Activated T-cell treated with anti-CD3 and anti-CD28 coated beads, Interleukin-2, amount 50 U/mL, for 48 hours (primary cell): Measurements from ENCODE around the gene CCL22.
"Not testable (repeated sequence)": the region's sequence is repeated elsewhere in the genome, so short reads cannot be mapped to it uniquely, and the experiment has no call there.

ENCODE experiments used
- DNase-seq, 2 experiments: peaks; one replicate each; pipeline ENCODE4 v3.0.0-alpha.2; 2020

The CCL22 gene, protein sequence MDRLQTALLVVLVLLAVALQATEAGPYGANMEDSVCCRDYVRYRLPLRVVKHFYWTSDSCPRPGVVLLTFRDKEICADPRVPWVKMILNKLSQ

DNA sequence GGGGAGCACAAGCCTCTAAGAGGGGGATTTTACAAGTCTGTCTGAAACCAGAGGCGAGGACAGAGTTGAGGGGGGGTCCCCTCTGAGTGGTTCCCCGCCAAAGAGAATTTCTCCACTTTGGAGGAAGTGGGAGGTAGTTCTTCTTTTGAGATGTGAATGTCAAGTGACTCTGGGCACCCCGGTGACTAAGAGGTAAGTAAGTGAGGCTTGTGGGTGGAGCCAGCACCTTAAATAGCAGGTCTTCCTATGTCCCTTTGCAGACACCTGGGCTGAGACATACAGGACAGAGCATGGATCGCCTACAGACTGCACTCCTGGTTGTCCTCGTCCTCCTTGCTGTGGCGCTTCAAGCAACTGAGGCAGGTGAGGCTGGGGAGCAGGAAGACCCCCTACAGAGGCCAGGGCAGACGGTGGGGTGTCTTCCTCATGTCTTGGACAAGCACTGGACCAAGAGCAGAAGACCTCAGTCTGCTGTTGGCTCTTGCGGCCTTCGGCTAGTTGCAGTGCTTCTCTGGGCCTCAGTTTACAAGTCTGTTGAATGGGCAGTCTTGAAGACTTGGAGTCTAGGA, at the start of gene CCL22:
Gene CCL22 (plus strand): TSS at position 257 of the 569 bp plus-strand sequence. CDS start 34 bp downstream, at position 291.
- peak in 1 of 2 experiments; percentile 32 for DNase-seq

DNA sequence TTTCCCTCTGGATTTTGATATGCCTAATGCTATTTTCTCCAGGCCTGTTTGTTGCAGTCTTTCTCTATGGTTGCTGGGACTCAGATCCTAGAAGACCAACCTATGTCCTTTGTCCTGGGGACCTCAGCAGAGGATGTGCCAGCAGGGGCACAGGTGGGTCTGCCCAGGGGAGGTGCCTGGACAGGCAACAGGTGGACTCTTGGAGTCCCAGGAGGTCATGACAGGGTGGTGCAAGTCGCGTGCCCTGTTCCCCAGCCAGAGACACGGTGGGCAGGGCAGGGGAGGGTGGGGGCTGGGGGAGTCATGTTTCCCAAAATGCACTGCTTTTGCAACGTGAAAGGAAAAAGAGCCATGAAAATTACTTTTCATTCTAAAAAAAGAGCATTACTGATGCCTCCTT, 47.8 kb upstream of the CCL22 start:
- no peak for DNase-seq

DNA sequence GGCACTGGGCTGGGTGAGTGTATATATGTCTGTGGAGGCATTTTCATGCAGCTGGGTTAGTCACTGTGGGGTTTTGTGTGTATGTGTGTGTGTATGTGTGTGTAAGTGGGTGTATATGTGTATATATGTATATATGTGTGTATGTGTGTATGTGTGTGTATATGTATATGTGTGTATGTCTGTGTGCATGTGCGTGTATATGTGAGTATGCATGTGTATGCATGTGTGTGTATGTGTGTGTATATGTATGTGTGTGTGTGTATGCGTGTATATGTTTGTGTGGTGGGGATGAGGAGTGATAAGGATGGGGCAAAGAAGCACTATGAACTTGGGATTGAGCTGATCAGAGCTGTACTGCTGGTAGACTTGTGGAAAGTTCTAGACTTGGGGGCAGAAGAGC, 45.1 kb upstream of the CCL22 start:
- DNase-seq, result no peak

DNA sequence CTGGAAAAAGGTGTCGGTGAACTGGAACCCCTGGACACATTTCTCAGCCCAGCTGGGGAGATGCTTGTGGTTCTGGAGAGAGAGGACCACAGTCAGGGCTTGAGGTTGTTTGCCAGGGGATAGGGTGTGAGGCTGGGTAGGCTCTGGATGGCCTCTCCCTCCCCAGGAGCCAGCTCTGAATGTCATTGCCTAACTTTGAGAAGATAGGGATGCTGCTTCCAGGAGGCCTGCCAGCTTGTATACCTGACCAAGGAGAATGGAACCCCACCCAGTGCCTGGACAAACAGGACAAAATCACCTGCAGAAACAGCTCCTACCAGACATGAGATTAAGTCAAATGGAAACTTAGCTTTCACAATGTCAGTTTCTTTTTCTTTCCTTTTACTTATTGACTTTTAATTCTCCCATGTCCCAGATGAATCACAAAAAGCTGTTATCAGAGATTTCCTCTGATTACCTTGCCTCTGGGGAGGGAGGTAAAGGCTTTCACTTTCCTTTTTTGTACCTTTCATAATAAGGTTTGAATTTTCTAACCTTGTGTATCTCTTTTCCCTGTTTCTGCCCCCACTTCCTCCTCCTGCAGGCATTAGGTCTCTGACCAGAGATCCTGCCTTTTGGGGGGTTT, 44.3 kb upstream of the CCL22 start:
- DNase-seq, result no peak

DNA sequence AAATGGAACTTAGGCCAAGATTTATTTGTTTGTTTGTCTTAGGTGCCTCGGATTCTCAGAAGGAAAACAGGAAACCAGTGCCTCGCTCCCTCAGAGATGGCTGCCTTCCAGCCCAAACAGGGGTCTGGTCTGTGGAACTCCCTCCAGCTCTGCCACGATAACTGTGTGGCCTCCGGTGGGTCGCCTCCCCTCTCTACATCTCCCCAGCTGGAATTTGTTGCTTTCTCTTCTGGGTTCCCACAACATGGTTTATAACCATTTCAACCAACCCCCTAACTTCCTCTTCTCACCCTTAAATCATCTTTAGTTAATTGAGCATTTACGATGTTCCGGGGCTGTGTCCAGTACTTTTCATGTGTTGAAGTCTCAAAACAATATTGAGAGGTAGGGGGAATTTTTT, 43.2 kb upstream of the CCL22 start:
- no peak for DNase-seq

DNA sequence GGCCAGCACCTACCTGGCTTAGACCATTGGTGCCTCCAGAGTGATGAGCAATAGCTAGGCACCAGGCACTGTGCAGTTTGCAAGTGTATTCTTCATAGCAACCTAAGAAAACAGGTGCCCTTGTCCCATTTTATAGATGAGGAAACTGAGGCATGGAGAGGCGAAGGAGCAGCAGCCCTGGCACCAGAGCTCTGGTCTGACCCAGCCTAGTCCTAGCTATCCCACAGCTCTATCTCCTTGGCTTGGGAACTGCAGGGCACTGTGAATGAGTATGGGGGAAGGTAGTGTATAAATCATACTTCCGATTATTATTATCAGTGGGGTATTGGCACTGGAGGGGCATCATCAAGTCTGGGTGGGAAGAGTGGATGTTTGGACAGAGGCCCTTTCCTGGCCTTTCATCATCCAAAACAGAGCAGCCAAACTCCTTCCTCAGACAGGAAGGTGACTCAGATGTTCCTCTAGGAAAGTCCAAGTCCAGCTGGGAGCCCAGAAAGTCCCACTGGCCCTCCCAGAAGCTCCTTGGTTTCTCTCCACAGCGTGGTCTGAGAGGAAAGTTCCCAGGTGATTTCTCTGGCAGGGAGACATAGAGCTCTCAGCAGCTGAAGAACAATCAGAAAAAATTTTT, 42.1 kb upstream of the CCL22 start:
- DNase-seq, result no peak

DNA sequence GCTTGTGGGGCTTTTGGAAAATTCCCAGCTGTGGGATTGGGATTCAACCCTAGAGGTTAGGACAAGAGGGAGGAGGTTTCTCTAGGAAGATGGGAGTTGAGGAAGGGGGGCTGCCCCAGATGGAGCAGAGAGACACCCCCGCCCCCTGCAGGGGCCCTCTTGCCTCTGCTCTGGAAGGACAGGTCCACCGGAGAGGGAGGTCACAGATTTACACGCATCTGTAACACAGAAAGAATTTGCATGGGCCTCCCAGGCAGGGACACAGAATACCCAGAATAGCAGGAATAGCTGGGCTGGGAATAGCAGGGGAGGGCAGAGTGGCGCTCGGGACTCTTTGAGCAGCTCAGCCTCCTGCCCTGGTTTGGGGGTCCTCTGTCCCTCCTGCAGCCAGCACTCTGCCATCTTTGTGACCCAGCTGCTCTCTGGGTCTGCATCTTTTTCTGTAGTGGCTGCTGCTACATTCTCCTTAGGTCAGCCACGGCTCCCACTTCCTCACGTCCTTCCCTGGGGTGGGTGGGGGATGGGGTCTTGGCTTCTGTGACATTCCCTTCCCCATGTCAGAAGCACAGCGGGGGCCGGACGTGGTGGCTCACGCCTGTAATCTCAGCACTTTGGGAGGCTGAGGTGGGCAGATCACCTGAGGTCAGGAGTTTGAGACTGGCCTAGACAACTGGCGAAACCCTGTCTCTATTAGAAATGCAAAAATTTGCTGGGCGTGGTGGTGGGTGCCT, 40.2 kb upstream of the CCL22 start:
- DNase-seq, result no peak

DNA sequence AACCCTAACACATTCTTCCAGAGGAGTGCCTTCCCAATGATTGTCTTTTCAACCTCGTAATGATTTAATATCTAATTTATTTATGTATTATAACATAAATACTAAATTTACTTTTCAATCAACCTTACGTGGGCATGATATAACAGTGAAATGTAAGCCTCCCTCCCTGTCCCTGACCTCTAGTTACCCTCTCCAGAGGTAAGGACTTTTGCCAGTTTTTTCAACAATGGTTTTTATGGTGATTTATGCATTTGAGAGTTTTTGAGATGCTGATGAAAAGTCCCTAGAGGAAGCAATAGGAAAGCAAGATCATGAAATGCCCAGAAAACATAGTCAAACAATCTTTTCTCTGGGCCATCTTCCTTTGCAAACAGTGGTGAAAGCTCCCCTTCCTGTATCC, 38.9 kb upstream of the CCL22 start:
- no peak for DNase-seq

DNA sequence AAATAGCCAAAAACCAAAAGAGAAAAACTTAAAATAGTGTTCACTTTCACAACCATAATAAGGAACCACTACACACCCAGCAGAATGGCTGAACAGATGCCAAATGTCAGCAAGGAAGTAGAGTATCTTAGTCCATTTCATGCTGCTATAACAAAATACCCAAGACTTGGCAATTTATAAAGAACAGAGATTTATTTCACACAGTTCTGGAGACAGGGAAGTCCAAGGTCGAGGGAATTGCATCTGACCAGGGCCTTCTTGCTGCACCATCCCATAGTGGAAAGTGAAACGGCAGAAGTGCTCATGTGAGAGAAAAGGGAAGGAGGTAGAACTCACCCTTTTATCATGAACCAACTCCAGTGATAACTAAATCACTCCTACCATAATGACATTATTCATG, 33.8 kb upstream of the CCL22 start:
- no peak for DNase-seq

DNA sequence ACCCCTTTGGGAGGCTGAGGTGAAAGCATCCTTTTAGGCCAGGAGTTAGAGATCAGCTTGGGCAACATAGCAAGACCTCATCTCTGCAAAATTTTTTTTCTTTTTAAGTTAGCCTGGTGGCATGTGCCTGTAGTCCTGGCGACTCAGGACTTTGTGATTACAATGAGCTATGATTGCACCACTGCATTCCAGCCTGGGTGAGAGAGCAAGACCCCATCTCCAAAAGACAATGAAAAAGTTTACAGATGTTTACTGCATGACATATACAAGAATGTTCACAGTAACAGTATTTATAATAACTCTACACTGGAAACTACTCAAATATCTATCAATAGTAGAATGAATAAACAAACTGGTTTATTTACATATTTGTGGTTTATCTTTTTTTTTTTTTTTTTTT, 33.1 kb upstream of the CCL22 start:
- DNase-seq, result no peak

DNA sequence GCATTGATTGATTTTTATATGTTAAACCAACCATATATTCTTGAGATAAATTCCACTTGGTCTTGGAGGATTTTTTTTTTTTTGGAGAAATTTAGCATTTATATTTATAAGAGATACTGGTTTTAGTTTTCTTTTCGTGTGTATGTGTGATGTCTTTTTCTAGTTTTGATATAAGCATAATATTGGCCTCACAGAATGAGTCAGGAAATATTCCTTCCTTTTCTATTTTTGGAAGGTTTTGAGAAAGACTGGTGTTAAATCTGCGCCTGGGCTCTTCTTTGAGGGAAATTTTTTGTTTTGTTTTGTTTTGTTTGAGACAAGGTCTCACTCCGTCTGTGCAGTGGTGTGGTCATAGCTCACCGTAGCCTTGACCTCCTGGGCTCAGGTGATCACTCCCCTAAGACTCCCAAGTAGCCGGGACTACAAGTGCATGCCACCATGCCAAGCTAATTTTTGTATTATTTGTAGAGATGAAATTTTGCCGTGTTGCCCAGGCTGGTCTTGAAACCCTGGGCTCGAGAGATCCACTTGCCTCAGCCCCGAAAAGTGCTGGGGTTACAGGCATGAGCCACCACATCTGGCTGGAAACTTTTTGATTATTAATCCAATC, 28.8 kb upstream of the CCL22 start:
- DNase-seq, result no peak

DNA sequence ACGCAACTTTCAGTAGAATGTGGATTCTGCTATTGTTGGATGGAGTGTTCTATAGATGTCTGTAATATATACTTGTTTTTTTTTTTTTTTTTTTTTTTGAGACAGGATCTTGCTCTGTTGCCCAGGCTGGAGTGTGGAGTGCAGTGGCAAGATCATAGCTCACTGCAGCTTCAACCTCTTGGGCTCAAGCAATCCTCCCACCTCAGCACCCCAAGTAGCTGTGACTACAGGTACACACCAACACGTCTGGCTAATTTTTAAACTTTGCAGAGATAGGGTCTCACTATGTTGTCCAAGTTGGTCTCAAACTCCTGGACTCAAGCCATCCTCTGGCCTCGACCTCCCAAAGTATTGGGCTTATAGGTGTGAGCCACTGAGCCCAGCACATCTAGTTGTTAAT, 27.2 kb upstream of the CCL22 start:
- DNase-seq, result no peak

DNA sequence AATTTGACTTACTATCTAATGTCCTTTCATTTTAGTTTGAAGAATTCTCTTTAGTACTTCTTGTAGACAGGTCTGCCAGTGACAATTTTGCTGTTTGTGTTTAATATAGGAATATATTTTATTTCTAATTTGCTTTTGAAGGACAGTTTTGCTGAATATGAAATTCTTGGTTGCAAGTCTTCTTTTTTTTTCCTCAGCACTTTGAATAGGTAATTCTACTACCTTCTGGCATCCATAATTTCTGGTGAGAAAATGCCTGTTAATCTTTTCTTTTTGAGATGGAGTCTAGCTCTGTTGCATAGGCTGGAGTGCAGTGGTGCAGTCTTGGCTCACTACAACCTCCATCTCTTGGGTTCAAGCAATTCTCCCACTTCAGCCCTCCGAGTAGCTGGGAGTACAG, 25.2 kb upstream of the CCL22 start:
- DNase-seq, result no peak

DNA sequence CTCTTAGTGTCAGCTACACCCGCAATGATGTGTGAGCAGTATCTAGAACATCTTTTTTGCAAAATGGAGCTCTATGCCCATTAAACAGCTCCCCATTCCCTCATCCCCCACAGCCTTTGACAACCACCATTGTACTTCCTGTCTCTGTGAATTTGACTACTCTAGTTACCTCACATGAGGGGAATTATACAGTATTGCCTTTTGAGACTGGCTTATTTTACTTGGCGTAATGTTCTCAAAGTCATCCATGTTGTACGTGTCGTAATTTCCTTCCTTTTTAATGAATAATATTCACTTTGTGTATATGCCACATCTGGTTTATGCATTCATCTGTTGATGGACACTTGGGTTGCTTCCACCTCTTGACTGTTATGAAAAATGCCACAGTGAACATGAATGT, 23.2 kb upstream of the CCL22 start:
- no peak for DNase-seq

DNA sequence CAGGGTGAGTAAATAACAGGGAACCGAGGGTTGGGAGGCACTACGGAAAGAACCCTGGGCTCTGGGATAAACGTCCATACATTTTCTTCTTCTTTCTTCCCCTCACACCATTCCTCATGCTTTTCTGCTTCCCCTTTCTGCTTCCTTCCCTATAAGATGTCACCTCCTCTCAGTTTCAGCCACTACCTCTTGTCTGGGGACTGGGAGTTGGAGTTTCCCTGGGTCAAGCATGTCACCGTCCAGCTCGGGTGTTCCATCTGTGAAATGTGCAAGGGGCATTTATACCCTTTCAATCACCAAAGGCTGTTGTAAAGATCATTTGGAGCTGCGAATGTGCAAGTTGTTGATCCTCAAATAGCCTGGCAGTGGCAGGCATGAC, 17.5 kb upstream of the CCL22 start:
- DNase-seq, result no peak

DNA sequence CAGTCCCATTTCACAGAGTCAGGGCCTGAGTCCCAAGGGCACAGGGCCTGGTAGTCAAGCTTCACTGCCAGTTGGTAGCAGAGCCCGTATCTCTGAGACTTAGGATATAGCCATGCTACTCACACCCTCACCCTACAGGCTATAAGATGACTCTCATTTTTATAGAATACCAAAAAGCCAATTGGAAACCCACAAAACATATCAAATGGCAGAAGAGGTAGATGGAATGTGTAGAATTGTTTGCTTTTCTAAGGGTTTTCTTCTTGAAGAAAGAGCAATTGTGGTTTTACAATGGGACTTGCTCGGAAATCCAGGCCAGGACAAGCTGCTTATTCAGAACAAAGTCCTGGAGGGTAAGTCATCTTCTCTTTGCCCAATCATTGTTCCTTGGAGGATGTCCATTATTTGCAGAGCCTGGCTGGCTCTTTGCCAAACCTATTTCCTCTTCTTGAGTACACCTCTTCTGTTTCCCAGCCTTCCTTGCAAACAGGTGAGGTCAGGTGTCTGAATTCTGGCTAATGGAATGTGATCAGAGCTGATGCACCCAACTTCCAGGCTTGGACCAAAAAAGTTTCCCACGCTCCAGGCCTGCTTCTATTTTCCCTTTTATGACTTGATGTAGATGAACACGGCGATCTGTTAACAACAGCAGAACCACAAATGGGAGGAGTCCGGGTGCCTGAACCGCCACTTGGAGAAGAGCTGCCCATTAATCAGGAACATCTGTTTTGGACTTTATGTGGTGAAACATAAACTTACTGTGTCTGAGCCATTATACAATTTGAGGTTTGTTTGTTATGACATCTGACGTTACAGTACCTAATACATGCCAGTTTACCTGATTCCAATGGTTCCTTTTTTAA, 16.9 kb upstream of the CCL22 start:
- DNase-seq, result no peak

DNA sequence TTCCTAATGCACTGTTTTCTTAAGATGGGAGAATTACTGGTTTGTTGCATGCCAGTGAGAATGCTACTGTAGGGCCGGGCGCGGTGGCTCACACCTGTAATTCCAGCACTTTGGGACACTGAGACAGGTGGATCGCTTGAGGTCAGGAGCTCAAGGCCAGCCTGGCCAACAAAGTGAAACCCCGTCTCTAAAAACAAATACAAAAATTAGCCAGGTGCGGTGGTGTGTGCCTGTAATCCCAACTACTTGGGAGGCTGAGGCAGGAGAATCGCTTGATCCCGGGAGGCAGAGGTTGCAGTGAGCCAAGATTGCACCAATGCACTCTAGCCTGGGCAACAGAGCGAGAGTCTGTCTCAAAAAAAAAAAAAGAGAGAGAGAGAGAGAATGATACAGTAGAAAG, 16.0 kb upstream of the CCL22 start:
- DNase-seq, result not testable (repeated sequence)

DNA sequence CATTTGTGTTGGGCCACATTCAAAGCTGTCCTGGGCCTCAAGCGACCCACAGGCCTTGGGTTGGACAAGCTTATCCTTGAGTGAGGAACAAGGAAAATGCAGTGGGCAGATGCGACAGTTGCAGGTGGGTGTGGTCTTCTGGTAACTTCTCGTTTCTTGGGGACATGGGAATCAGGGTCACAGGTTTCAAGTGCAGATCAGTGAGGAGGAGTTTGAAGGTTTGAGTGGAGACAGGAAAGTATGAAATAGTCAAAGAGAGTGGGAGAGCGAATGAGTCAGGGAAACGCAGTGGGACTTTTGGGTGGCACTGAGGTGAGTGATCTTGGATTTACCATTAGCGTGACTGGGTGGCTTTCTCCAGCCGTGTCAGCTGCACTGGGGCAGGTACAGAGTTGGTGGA, 15.4 kb upstream of the CCL22 start:
- DNase-seq, result no peak

DNA sequence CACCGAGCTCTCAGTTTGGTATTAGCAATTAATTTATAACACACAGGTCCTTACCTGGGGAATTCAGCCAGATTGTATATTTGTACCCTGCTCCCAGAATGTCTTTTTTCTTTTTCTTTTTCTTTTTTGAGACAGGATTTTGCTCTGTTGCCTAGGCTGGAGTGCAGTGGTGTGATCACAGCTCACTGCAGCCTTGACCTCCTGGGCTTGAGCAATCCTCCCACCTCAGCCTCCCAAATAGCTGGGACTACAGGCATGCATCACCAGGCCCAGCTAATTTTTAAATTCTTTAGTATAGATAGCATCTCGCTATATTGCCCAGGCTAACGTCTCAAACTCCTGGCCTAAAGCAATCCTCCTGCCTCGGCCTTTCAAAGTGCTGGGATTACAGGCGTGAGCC, 14.5 kb upstream of the CCL22 start:
- DNase-seq, result not testable (repeated sequence)

DNA sequence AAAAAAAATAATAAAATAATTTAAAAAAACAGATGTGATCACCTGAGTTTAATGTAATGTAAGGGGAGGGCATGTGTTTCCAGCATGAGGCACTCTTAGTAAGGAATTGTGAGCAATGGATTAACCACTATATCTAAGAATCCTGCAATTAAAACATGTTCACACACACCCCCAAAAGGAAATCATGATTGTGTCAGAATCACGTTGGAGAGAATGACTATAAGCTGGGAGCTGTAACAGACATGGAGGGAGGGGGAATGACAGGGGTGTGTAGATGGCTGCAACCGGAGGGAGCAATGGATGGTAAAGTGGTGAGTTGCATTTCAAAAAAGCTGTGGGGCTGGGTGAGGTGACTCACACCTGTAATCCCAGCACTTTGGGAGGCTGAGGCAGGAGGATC, 13.6 kb upstream of the CCL22 start:
- no peak for DNase-seq

DNA sequence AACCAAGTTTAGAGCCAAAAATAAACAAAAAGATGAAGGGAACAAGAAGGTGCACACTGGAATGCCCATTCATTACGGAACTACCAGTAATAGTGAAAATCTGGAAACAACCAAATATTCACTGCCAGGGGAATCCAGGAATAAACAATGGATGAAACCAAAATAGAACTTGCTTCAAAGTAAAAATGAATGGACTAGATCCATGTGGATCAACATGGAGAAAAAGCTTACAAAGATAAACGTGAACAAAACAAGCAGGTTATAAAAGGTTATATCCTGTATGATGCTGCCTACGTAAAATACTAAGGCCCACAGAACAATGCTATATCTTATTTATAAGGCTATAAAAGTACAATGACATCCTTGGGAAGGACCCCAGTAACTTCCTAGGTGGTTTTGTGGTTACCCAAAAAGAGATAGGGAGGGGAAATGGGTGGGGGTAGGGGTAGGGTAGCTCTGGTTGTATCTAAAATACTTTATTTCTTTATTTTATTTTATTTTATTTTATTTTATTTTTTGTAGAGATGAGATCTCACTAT, 12.8 kb upstream of the CCL22 start:
- DNase-seq, result no peak

DNA sequence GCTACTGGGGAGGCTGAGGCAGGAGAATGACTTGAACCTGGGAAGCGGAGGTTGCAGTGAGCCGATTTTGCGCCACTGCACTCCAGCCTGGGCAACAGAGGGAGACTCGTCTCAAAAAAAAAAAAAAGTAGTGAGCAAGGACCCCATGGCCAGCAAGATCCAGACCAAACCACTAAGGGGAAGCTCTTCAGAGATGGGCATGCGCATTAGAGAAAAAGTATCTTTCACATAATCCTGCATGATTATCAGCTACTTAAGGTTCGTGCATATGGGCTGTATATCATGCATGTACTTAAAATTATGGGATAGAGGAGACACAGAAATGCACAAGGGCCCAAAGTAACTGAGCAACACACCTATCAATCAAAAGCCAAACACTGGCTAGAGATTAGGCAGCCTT, 10.7 kb upstream of the CCL22 start:
- no peak for DNase-seq
